Measurements from ENCODE around the gene LY6G6F.
"Not testable (repeated sequence)": the region's sequence is repeated elsewhere in the genome, so short reads cannot be mapped to it uniquely, and the experiment has no call there.

LY6G6F gene

DNA sequence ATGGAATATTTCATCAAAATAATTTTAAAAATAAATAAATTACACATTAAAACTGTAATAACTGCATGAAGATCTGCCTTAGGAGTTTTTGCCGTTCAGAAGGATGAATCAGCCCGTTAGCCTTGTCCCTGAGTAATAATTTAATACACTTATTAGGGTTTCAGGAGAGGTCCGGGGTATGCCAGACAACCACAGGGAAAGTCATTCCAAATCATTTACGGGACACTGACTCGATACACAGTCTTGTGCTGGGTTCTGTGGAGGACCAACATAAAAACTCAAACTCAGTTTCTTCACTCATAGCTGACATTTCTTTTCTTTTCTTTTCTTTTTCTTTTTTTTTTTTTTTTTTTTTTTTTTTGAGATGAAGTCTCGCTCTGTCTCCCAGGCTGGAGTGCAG is 735 bp upstream of the LY6G6F start:
- no peak for DNase-seq

GRCh38 chr6:31707701-31708100 is 1.0 kb downstream of the LY6G6F start:
- no peak for DNase-seq

- DNase-seq, result no peak
Measured at GRCh38 chr6:31708224-31708623, 1.6 kb downstream of the LY6G6F start.

DNA sequence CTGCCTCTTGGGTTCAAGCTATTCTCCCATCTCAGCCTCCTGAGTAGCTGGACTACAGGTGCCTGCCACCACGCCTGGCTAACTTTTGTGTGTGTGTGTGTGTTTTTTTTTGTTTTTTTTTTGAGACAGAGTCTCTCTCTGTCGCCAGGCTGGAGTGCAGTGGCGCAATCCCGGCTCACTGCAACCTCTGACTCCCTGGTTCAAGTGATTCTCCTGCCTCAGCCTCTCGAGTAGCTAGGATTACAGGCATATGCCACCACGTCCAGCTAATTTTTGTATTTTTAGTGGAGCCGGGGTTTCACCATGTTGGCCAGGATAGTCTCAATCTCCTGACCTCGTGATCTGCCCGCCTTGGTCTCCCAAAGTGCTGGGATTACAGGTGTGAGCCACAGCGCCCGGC is 2.5 kb downstream of the LY6G6F start:
- not testable (repeated sequence) for DNase-seq

GRCh38 chr6:31710523-31711219 is 4.0 kb downstream of the LY6G6F start:
- no peak for DNase-seq

- no peak for DNase-seq
Measured at GRCh38 chr6:31711233-31711632, 4.6 kb downstream of the LY6G6F start.

DNA sequence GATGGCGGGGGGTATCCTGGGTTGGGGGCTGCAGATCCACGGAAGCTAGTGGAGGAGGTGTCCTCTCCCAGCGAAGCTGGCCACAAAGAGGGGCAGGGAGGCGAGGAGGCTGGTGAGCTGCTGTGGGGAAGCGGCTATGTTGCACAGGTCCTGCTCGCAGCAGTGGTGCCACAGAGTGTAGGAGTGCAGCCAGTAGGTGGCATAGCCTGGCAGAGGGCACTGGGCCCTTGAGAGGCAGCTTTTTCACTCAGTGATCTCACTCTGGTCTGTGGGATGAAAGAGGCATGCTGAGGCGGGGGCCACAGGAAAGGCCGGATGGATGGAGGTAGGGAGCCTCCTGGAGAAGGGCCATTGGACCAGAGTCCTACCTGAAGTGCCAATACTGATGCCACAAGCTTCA is 5.6 kb downstream of the LY6G6F start:
- no peak for DNase-seq

DNA sequence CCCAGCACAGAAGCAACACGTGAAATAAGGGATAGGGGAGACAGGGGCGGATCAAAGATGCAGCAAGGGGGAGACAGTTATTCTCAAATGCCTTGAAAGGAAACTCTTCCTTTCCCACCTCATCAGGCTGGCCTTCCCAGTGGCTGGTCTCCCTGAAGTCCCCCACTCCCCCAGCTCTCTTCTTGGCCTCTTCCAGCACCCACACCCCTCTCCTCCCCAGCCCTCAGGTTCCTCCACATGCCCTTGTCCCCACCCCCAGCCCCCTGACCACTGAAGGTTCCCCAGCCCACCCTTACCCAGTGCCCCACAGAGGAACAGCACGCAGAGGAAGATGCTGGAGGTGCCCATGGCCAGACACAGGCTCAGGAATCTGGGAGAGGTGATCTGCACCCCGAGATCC is 6.8 kb downstream of the LY6G6F start:
- no peak for DNase-seq

DNA sequence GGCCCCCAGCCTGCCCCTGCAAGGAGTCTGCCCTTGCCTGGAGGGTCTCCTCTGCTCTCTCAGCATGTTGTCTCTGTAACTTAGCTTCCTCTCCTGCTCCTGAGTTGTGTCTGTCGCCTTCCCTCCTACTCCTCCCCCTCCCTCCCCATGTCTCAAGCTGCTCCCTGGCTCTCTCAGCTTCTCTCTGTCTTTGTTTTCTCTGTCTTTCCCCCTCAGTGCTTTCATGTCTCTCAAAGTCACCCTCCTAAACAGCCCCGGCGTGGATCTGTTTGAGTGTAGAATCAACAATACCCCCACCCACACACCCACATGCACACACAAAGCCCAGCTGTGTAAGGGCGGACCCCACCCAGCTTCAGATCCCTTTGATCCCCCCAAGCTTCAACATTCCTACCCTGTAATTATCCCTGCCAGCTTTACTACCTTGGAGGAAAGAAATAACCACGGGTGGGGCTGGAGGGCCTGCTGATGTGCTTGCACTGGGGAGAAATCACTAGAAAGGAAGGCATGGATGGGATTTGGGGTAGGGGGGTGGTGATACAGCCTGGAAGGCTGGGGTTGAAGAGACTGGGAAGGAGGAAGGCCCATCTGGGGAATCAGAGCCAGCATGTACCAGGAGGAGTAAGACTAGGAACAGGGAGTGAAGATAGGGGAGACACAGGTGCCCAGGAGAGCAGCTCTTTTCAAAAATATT is 7.5 kb downstream of the LY6G6F start:
- no peak for DNase-seq

- DNase-seq, result no peak
Measured at GRCh38 chr6:31715022-31715958, 8.6 kb downstream of the LY6G6F start, which contains the start of gene LY6G6D. LY6G6D (plus strand) TSS chr6:31715348; CDS start chr6:31715356, 8 bp downstream.

GRCh38 chr6:31717499-31718222 is 11.0 kb downstream of the LY6G6F start:
- DNase-seq, result no peak

- DNase-seq, result no peak
Measured at GRCh38 chr6:31718265-31718664, 11.6 kb downstream of the LY6G6F start.

DNA sequence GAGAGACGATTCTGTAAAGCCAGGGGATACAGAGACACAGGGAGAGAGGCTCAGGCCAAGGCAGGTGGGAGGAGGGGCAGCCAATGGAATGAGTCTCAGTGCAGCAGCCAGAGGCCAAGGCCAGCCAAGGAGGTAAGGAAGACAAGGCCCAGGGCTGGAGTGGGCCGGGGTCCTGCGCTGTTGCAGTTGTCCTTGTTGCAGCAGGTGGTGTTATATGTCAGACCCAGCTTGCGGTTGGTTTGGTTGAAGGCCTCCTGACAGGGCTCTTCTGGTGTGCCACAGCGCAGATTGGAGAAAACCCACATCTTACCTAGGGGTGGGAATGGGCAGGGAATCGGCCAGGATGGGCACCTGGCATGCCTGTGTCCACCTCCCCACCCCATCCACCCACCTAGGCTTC is 12.3 kb downstream of the LY6G6F start:
- DNase-seq, result no peak

DNA sequence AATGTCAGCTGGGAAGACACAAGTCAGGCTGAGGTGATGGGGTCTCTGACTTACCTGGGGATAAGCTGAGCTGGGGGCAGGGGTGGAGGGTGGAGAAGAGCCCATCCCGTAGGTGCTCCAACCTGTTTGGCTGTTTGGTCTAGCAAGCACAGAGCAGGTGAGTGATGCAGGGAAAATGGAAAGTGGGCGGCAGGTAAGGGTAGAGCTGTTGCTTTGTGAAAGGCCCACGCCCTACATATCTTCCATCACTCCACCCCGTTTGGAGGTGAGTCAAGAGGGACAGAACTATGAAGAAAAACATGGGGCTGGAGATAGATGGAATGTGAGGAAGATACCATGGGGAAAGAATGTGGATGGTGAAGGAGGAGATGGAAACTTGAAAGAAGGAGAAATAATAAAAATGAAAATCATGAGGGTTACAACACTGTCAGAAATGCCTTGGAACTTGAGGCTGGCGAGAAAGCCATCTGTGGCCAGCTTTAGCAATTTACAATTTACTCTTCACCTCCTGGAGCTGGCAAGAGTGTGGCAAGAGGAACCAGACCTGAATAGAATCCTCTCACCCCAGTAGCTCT is 13.6 kb downstream of the LY6G6F start:
- no peak for DNase-seq

GRCh38 chr6:31721351-31722020 is 14.8 kb downstream of the LY6G6F start, which contains the start of gene LY6G6C:
LY6G6C (minus strand) TSS chr6:31721746; CDS start chr6:31721679, 67 bp downstream.
- DNase-seq, result no peak

DNA sequence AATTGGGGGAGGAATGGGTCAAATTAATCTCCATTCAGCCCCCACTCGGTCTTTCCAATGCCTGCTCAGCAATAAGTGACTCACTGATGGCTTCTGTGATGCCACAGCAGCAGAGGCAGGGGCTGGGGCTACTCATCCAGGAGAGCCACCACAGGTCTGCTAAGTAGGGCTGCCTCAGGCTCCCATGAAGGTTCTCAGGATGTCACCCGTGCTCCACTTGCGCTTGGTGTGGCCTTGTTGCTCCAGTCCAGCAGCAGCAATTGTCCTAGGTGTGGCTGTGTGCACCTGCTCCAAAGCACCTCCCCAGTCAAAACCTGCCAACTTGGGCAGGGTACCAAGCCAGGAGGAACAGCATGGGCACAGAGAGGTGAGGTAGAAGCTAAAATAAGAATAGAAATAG is 15.5 kb downstream of the LY6G6F start:
- DNase-seq, result no peak

GRCh38 chr6:31723245-31723979 is 16.7 kb downstream of the LY6G6F start, which contains the start of gene MPIG6B:
MPIG6B (plus strand) TSS chr6:31723373; CDS start chr6:31723384, 11 bp downstream.
- DNase-seq, result no peak

DNA sequence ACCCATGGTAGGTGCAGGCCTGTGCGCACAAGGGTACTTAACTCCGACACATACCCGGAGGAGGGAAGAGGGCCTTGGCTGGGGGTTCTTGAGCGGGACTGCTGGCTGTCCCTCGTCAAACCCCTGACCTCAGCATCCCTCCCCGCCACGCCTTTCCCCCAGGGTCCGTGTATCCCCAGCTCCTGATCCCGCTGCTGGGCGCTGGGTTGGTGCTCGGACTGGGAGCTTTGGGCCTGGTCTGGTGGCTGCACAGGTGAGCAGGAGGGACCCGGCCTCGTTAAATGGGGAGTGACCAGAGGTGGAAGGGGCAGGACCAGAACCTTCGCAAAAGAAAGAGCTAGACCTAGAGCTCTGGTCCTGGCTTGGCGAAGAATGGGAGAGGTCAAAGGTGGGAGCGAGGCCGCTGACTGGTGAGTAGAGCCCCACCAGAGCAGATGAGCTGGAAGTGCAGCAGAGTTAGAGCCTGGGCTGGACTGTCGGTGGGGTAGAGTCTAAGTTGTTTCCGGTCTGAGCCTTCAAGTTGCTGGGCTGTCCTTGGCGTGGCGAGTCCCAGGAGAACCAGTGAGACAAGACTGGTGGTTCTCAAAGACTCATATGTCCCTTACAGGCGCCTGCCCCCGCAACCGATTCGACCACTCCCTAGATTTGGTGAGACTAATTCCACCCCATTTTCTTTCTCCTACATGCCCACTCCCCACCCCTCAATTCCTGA is 17.5 kb downstream of the LY6G6F start:
- DNase-seq, result no peak

DNA sequence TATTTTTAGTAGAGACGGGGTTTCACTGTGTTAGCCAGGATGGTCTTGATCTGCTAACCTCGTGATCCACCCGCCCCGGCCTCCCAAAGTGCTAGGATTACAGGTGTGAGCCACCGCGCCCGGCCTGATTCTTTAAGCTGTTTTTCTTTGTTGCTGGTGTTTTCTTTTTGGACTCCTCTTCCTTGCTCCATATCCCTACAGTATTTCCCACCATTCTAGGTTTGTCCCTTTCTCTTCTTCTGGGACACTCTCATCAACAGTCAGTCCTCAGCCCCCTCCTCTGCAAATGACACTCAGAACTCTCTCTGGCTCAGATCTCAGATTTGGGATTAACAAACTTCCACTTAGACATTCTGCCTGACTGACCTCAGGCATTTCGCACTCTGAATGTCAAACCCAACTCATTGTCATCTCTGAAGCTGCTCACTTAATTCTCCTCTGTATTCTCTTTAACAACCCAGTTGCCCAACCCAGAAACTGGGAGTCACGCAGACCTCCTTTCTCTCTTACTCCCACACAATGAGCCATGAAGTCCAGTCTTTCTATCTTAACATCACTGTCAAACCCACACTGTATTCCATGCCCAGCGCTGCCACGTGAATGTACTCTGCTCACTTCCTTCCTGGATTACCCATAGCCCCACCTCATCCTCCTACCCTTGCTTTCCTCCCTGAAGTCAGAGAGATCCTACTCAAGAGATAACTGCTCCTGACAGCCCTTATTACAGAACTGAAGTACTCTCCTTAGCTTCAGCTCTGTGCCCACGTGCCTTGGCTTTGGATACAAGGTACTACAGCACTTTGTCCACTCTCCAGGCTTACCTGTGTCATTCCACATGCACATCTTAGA is 19.1 kb downstream of the LY6G6F start:
- no peak for DNase-seq
